ENCODE measurements around the gene HECA.

Gene HECA

GRCh38 chr6:139161169-139161568 is 26.3 kb downstream of the HECA start:
- DNase-seq (ENCODE audit: low read depth) = no peak

- DNase-seq (ENCODE audit: low read depth) = no peak
Measured at GRCh38 chr6:139161817-139162284, 27.0 kb downstream of the HECA start.

GRCh38 chr6:139164001-139164400 is 29.1 kb downstream of the HECA start:
- no peak for DNase-seq (ENCODE audit: low read depth)

GRCh38 chr6:139165324-139165723 is 30.4 kb downstream of the HECA start:
- DNase-seq (ENCODE audit: low read depth) = no peak

GRCh38 chr6:139166238-139166955 is 31.5 kb downstream of the HECA start:
- no peak for DNase-seq (ENCODE audit: low read depth)

GRCh38 chr6:139166956-139167313 is 32.1 kb downstream of the HECA start:
- no peak for DNase-seq (ENCODE audit: low read depth)

- DNase-seq (ENCODE audit: low read depth) = no peak
Measured at GRCh38 chr6:139172151-139172550, 37.3 kb downstream of the HECA start.

GRCh38 chr6:139172567-139172966 is 37.7 kb downstream of the HECA start:
- DNase-seq (ENCODE audit: low read depth) = no peak

GRCh38 chr6:139173172-139173571 is 38.3 kb downstream of the HECA start:
- no peak for DNase-seq (ENCODE audit: low read depth)

- DNase-seq (ENCODE audit: low read depth) = no peak
Measured at GRCh38 chr6:139173822-139174221, 38.9 kb downstream of the HECA start.

- DNase-seq (ENCODE audit: low read depth) = no peak
Measured at GRCh38 chr6:139174961-139175360, 40.1 kb downstream of the HECA start.

GRCh38 chr6:139175389-139175948 is 40.6 kb downstream of the HECA start:
- DNase-seq (ENCODE audit: low read depth) = no peak

GRCh38 chr6:139181236-139181635 is 46.4 kb downstream of the HECA start:
- DNase-seq (ENCODE audit: low read depth) = no peak

GRCh38 chr6:139184047-139184446 is 49.2 kb downstream of the HECA start:
- DNase-seq (ENCODE audit: low read depth) = no peak

- no peak for DNase-seq (ENCODE audit: low read depth)
Measured at GRCh38 chr6:139184459-139184858, 49.6 kb downstream of the HECA start.

GRCh38 chr6:139186242-139186641 is 51.4 kb downstream of the HECA start:
- no peak for DNase-seq (ENCODE audit: low read depth)

GRCh38 chr6:139186692-139187091 is 51.8 kb downstream of the HECA start:
- no peak for DNase-seq (ENCODE audit: low read depth)

- no peak for DNase-seq (ENCODE audit: low read depth)
Measured at GRCh38 chr6:139187489-139187888, 52.6 kb downstream of the HECA start.

GRCh38 chr6:139189665-139190064 is 54.8 kb downstream of the HECA start:
- DNase-seq (ENCODE audit: low read depth) = no peak

GRCh38 chr6:139194740-139195139 is 59.9 kb downstream of the HECA start:
- DNase-seq (ENCODE audit: low read depth) = no peak

- DNase-seq (ENCODE audit: low read depth) = no peak
Measured at GRCh38 chr6:139198529-139199288, 63.8 kb downstream of the HECA start.

GRCh38 chr6:139201378-139201777 is 66.5 kb downstream of the HECA start:
- DNase-seq (ENCODE audit: low read depth) = no peak

GRCh38 chr6:139204978-139205377 is 70.1 kb downstream of the HECA start:
- DNase-seq (ENCODE audit: low read depth) = no peak

Measured in fibroblast of the conjunctiva (primary cell).